Measurements from ENCODE around the gene RWDD3. TPM values are rescaled to one million over a fixed set of nuclear protein-coding genes. Genes with fewer than 3 reads are reported as not detected.

Gene RWDD3
- total and polyA plus RNA-seq, 2 of the 13 experiments (the other 11 are each of a cell fraction or from before 2014, with no cell fraction given) = 18.3 to 21.2 TPM

GRCh38 chr1:95233737-95234500, at the start of gene RWDD3 (continued):
- TF ChIP-seq NFE2L1 (CRISPR knock-in tag; IDR thresholded peaks at IDR 0.05; ENCODE audit: borderline replicate concordance) (no peak), NR3C1 (CRISPR knock-in tag; IDR thresholded peaks at IDR 0.05) (no peak), SP4 (CRISPR knock-in tag; IDR thresholded peaks at IDR 0.05) (peak; percentile 61), ATRX (CRISPR knock-in tag; IDR thresholded peaks at IDR 0.05; ENCODE audit: borderline replicate concordance) (no peak), CHCHD3 (CRISPR knock-in tag; IDR thresholded peaks at IDR 0.05) (no peak), ZNF674 (CRISPR knock-in tag; IDR thresholded peaks at IDR 0.05; ENCODE audit: low read depth) (no peak), CREBL2 (CRISPR knock-in tag; IDR thresholded peaks at IDR 0.05; ENCODE audit: borderline replicate concordance) (0 out of 2 replicates have a peak, but pooled peaks have one; percentile 87), SOX6 (IDR thresholded peaks at IDR 0.05) (no peak), SOX6 (CRISPR knock-in tag; IDR thresholded peaks at IDR 0.05) (no peak), ZNF800 (CRISPR knock-in tag; IDR thresholded peaks at IDR 0.05) (no peak), ZFP37 (CRISPR knock-in tag; IDR thresholded peaks at IDR 0.05; ENCODE audit: borderline replicate concordance) (no peak), ZNF780A (CRISPR knock-in tag; IDR thresholded peaks at IDR 0.05) (no peak), SPEN (CRISPR knock-in tag; IDR thresholded peaks at IDR 0.05; ENCODE audit: low read depth) (peak; percentile 75), ZNF691 (CRISPR knock-in tag; IDR thresholded peaks at IDR 0.05; ENCODE audit: borderline replicate concordance, low read depth) (peak; percentile 61), MLXIP (CRISPR knock-in tag; IDR thresholded peaks at IDR 0.05; ENCODE audit: borderline replicate concordance) (no peak), ZNF446 (CRISPR knock-in tag; IDR thresholded peaks at IDR 0.05) (no peak), ZNF430 (CRISPR knock-in tag; IDR thresholded peaks at IDR 0.05) (peak; percentile 89; the same call in 1 of the 2 replicates), DPF2 (CRISPR knock-in tag; IDR thresholded peaks at IDR 0.05; ENCODE audit: borderline replicate concordance, low read depth) (no peak), POLR2A (IDR thresholded peaks at IDR 0.05; ENCODE audit: insufficient read depth in 1 of 2, low read depth in 2 of 2, low read length in 2 of 2) (peak; percentile 83 to 91), ZNF710 (CRISPR knock-in tag; IDR thresholded peaks at IDR 0.05; ENCODE audit: borderline replicate concordance) (0 out of 2 replicates have a peak, but pooled peaks have one; percentile 42), TAF15 (IDR thresholded peaks at IDR 0.05; ENCODE audit: low read depth, low read length, poor library complexity, severe bottlenecking) (no peak), PAF1 (CRISPR knock-in tag; IDR thresholded peaks at IDR 0.05) (no peak)

Data from HepG2 (cell line).